Kidney epithelial cell (primary cell): Measurements from ENCODE around the gene RFX8. TPM values are rescaled to one million over a fixed set of nuclear protein-coding genes. Genes with fewer than 3 reads are reported as not detected.

Source experiments
- DNase-seq: peaks from one replicate; pipeline ENCODE4 v3.0.0-alpha.2; 2010; ENCODE audit warnings: low read depth
- H3K27me3 ChIP-seq: 2 replicates; pipeline ENCODE4 v1.6.0; 2011; ENCODE audit warnings: low read length; ENCODE audit not compliant: control insufficient read depth, insufficient read depth
- H3K36me3 ChIP-seq: 2 replicates; pipeline ENCODE4 v1.5.1; 2011; ENCODE audit warnings: low read length; ENCODE audit not compliant: control insufficient read depth, insufficient read depth
- H3K4me3 ChIP-seq: 2 replicates; pipeline ENCODE4 v1.5.1; 2011; ENCODE audit warnings: low read depth, mild to moderate bottlenecking, control low read depth, low read length
- CTCF ChIP-seq: IDR thresholded peaks from 2 replicates; pipeline ENCODE4 v1.5.1; 2011; ENCODE audit warnings: mild to moderate bottlenecking, moderate library complexity, low read length, control low read depth, inconsistent platforms; ENCODE audit not compliant: insufficient read depth, poor library complexity, severe bottlenecking
- total RNA-seq: library from RNA; depleted of rRNA; stranded (reverse); fragments of >200 nt; gene quantifications from 2 replicates; pipeline ENCODE4 v1.2.3, GENCODE V29; 2015

RFX8 gene
- total RNA-seq, 1 donor from 2014 or later: 0.25 TPM

GRCh38 chr2:101480764-101481163 is 5.9 kb upstream of the RFX8 start:
- Histone ChIP-seq H3K27me3 (no peaks in the 10 kb centered on the region), H3K4me3 (no peak overlapping the region), H3K36me3 (no peaks in the 10 kb centered on the region)
- DNase-seq: no peak
- TF ChIP-seq CTCF: no peak

GRCh38 chr2:101479810-101480209 is 4.9 kb upstream of the RFX8 start:
- TF ChIP-seq CTCF: no peak
- DNase-seq: no peak
- Histone ChIP-seq H3K4me3 (no peak overlapping the region), H3K27me3 (no peaks in the 10 kb centered on the region), H3K36me3 (no peaks in the 10 kb centered on the region)

- no peak for TF ChIP-seq CTCF
- H3K36me3 ChIP-seq: no peaks in the 10 kb centered on the region
- no peaks in the 10 kb centered on the region for H3K27me3 ChIP-seq
- H3K4me3 ChIP-seq: no peak overlapping the region
- DNase-seq: no peak
Measured at GRCh38 chr2:101479328-101479727, 4.4 kb upstream of the RFX8 start.

- DNase-seq: no peak
- Histone ChIP-seq H3K4me3 (no peak overlapping the region), H3K27me3 (no peaks in the 10 kb centered on the region), H3K36me3 (no peaks in the 10 kb centered on the region)
- TF ChIP-seq CTCF: no peak
Measured at GRCh38 chr2:101478181-101479001, 3.5 kb upstream of the RFX8 start.

- Histone ChIP-seq H3K27me3 (no peaks in the 10 kb centered on the region), H3K36me3 (no peaks in the 10 kb centered on the region), H3K4me3 (no peak overlapping the region)
- no peak for DNase-seq
- TF ChIP-seq CTCF: no peak
Measured at GRCh38 chr2:101477556-101477955, 2.6 kb upstream of the RFX8 start.
